GM19193 (cell line): ENCODE data around the gene RUNX2.

Experiments used
- POLR2A ChIP-seq: IDR thresholded peaks from 4 replicates; pipeline ENCODE4 v1.6.1; 2011; ENCODE audit not compliant: insufficient read depth, insufficient read length; ENCODE audit errors: extremely low read depth

The RUNX2 gene

DNA sequence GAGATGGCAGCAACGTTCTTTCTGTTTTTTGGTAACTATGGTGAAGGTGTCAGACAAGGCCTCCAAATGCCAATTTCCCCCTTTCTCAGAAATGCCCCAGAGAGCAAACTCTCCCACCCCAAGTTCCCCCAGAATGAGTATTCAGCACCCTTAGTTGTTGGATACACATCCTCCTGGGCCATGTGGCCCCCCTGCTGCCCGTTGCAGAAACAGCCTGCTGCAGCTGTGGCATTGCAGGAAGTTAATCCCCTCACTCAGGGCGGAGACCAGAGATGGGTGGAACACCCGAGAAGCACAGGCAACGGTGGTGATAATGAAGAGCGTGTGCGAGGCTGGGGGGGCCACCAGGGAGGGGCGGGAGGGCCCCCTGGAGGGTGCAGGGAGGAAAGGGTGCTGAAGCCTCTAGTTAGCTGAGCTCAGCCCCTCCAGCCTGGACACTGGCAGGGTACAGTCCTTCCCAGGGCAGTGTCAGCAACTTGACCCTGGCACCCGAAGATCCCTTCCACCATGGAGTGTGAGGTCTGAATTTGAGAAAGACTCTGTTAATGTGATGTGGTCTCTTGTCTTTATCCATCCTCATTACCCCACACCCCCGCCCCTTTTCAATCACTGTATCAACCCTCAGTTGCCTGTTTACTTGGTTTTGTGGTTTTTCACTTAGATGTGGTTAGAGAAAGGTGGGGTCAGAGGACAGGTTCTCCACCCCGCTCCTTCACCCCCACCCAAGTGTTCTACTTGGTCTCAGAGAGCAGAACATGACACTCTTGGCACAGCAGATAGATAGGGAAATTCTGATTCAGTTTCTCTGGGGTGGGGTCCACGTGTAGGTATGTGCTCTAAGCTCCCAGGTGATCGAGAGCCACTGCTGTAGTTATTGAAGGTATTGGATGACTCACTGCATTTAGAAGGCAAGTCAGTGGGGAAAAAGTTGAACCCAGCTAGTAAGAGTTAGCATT, 258.4 kb downstream of the RUNX2 start:
- TF ChIP-seq POLR2A = no peak

DNA sequence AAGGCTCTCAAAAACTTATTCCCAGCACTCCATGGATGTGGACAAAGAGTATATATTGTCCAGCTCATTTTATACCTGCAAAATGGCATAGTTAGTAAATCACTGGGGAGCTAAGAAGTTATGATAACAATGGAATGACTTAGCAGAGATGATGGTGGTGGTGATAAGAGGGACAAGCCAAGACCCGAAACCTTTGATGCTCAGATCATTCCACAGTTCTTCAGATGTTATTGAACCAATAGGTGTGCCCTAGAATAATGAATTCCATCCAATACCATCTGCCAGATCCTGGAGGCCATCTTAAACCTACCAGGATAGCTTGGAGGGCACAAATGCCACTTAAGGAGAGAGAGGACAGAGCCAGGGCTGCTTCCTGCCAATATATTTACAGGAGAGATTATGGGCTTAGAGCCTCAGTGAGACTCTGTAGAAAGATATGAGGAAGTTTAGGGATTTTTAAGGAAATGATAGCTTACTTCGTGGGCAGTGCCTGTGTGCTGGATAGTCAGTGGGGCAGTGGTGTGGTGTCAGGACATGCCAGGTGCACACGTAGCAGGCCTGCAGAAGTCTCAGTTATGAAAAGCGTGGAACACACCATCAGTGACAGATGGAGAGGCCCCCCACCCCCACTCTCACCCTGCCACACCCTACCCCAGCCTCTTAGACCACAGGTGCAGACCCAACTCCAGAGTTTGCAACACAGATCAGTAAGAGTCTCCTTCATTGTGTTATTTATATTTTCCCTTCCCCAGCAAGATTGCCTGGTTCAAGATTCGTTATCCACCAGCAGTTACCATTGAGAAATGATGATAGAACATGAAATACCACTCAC, 259.3 kb downstream of the RUNX2 start:
- TF ChIP-seq POLR2A = no peak

DNA sequence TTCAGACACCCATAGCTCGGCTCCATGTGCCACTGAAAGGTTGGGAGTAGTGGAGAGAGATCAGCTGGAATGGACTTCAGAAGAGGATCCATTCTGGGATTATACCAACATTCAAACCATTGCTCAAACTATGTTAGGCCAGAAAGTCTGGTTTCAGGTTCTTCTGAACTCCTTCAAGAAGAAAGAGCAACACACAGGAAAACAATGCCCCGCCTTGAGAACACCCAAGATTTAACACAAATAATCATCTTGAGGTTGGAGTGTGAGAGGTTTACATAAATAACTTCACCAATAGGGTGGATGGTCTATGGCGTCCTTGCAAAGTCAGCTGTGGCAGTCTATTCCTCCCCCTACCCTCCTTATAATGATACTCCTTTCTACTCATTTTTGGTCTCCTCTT, 261.2 kb downstream of the RUNX2 start:
- no peak for TF ChIP-seq POLR2A

DNA sequence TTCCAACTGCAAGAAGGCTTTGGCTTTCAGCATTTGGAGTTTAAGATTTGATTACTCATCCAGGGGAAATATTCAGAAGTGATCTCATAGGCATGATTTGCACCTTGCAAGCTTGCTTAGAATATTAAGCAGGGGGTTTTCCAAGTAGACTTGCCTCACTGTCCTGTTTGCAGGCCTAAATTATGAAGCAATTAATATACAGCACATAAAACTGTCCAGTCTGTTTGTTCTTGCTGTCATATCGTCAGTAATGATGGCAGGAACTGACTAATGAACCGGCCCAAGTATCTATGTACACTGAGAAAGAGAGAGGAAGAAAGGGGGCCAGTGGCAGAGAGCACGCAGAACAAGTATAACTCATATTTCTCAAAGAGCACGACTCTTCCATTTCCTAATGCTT, 262.1 kb downstream of the RUNX2 start:
- no peak for TF ChIP-seq POLR2A

DNA sequence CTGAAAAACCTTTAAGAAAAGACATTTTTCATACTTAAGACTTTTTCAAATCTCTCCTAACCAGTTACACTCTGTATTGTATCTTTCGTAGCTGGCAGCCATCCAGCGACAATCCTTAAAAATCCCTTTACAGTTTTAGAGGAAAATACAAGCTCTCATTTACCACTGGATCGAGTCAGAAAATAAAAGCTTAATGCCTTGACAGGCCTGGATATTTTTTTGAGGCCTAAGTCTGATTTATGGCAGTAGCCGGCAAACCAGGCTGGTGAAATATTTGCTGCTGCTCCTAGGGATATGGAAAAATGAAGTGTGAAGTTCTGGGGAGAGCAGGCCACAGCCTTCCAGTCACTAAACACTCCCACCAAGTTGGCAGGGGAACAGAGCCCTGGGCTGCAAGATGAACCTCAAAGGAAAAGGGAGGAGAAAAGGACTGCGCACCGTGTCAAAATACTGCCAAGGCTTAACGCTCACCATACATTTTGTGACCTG, 262.6 kb downstream of the RUNX2 start:
- TF ChIP-seq POLR2A = no peak

DNA sequence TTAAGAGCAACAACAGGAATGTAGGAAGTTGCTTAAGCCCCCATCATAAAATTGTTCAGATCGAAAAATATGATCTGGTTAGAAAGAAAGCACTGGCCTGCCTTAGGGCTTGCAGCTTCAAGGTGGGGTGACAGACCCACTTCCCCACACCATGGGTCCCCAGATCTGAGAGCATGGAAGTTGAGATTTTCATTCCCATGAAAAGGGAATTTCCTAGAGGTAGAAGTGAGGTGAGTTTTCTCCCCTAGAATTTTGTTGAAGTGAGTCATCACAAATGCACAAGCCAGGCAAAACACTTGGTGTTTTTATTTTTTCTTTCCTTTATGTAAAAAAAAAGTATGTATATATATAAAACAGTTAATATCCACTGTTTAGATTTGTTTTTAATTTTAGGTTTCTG, 263.2 kb downstream of the RUNX2 start:
- no peak for TF ChIP-seq POLR2A

DNA sequence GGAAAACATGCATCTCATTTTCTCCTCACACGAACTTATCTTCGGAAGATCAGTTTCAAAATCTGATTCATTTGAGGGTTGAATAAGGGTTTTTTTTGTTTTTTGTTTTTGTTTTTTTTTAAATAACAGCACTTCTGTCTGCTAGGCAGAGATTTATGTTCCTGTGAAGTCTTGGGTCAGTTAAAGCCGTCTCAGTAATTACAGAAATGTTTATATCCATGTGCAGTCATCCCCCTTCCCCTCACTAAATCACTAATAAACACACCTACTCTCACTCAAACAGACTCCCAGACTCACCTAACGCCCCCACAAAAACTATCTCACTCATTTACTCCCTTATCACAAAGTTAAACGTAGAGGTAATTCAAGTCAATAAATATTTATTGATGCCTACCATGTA, 263.8 kb downstream of the RUNX2 start:
- TF ChIP-seq POLR2A = no peak

DNA sequence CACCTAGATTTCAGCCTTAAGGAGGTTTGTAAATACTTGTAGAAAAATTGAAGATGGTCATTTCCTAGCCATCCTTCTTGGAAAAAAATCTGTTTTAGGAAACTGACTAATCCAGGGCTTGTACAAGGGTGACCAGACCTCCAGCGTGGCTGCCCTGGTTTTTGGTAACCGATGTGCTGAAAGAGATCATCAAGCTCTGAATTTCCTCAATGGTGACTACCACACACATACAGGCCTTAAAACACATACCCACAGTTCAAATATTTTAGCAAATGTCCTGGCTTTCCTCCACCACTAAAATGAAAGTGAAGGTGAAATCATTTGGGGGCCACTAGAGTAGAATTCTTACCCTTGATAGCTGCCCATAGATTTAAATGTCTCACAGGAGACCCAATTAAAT, 264.9 kb downstream of the RUNX2 start:
- no peak for TF ChIP-seq POLR2A

DNA sequence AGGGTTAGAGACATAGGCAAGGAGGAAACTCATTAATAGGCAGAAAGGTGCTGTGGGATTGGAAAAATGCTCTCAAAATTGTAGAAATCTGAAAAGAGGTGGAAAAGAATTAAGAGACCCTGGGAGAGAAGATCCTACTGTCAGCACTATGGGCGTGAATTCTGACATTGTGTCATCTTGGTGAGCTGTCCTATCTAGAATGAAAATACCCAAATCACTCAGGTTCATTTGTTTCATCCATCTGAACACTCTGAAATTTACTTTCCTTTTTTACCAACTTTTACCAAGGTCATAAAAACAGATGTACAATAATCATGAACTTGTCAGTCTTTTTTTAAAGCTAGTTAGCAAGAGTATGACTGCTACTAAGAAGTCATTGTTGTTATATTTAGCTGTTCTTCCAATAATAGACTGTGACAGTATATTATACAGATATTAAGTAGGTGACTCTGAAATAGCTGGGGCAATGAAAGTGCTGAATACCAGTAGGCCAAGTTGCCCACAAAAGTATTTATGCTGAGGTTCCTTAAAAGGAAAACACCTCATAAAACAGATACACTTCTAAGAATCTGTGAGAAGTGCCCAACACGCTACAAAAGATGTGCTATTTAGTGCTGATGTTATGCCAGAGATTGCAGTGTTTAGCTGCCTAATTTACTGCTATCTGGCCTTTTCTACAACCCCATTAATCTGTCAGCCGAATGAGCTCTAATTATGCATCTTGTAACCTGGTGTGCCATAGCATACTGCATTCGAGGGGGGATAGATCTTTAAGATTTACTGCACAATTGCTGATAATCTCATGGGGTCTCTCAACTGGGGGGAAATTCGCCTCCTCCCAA, 267.1 kb downstream of the RUNX2 start:
- no peak for TF ChIP-seq POLR2A

DNA sequence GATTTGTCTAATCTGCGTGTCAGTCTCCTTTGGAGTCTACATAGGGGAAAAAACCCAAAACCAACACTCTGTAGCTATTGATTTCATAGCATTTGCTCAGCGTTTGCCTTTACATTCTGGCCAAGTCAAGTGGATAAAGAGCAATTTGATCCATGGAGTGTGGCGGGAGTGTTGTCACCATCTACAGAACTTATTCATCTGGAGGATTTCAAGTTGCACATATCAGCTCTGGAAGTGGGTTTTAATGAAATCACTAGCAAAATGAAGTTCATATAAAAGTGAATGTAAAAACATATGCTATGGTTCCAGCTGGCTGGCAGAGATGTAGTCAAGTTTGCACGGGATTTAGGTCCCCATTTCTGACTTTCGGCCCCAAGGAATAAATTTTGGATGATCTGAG, 269.3 kb downstream of the RUNX2 start:
- TF ChIP-seq POLR2A = no peak

DNA sequence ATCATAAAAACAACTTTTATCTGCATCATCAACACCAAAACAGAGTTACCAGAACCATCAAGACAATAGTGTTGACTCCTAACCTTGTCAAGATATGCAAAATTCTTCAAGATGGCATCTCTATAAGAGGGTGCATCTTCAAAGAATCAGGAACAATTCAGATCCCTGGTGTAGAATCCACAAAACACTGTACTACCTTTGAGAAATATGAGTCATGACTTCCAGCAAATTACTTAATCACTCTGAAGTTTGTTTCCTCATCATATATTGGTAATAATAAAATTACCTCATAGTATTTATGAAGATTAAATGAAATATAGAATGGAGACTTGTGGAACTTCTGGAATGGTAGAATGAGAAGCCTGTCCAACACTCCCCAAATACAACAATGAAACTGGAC, 270.9 kb downstream of the RUNX2 start:
- no peak for TF ChIP-seq POLR2A

DNA sequence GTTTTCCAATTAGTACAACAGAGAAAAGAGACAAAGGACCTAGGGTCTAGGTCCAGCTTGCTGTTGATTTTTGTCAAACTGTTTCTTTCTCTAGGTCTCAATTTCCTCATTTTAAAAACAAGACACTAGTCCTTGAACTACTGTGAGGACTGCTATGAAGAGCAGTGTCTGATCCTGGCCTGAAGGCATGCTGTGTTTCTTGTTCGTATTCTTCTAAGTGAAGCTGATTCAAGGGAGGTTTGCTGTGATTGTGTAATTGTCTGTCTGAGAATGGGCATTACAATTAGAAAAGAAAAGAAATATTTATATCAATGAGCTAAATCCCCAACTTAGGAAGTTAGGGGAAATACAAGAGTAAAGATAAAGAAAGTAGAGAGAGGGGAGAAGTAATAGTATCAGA, 277.8 kb downstream of the RUNX2 start:
- no peak for TF ChIP-seq POLR2A

DNA sequence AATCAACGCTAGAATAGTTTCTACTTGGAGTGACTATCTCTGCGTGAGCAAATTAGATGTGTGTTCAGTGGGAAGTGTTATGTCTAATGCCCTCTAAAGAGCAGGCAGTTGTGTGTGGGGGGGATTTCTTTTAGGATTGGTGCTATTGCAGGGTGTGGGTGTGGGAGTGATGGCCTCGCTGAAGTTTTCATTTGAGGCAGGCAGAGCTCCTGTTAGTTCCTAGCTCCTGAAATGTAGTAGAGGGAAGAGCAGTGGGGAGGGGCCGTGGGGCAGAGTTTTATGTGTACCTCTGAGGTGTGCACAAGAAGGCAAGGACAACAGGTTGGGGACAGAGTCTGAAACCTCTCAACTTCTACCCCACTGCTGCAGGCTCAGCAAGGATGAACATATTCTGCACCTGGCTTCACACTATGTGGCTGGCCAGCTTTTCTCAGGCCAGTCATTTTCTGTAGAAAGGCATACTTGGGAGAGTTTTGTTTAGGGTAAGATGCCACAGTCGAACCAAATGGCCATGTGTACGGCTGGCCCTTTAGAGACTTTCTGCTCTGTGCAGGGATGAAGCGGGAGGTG, 278.8 kb downstream of the RUNX2 start:
- no peak for TF ChIP-seq POLR2A

DNA sequence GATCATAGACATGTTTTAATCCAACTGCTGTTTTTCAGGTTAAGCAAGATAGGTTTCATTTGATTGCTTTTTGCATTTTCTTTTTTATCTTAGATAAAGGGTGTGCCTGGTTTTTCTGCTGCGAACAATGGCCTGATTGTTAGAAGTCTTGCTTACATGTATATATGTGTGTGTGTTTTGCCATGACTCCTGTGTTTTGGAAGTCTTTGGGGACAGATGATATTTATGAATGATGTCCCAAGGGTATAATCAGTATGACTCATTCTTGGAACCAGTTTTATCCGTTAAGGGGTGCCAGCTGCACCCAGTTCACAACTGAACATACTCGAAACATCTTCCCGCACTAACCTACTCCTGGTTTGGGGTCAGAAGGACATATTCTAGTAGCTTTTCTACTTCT, 279.7 kb downstream of the RUNX2 start:
- TF ChIP-seq POLR2A = no peak
